Left lung (tissue), 10 donors: ENCODE measurements around the gene IKZF1. TPM values are rescaled to one million over a fixed set of nuclear protein-coding genes. Genes with fewer than 3 reads are reported as not detected.
"Not testable (repeated sequence)": the region's sequence is repeated elsewhere in the genome, so short reads cannot be mapped to it uniquely, and the experiment has no call there.

Experiments used
- ATAC-seq: fragments of 200-7000 bp; cut with Tn5 transposase; one replicate; pipeline ENCODE4 v1.9.1; 2020; ENCODE audit warnings: moderate library complexity
- DNase-seq, 4 donors: peaks; one replicate each; pipeline ENCODE4 v3.0.0-alpha.2; 2013 to 2020
- H3K27ac ChIP-seq, 2 donors: fragments of 200-600 bp; sonication (generic) in 1 of 2; one replicate each; pipeline versions ENCODE4 v1.5.0 to v1.8.0; 2020 to 2021
- H3K27me3 ChIP-seq, 2 donors: fragments of 200-600 bp; sonication (generic) in 1 of 2; one replicate each; pipeline versions ENCODE4 v1.5.0 to v1.8.0; 2020 to 2021
- H3K36me3 ChIP-seq, 2 donors: fragments of 200-600 bp; sonication (generic) in 1 of 2; one replicate each; pipeline versions ENCODE4 v1.5.0 to v1.8.0; 2020 to 2021
- H3K4me1 ChIP-seq, 2 donors: fragments of 200-600 bp; one replicate each; pipeline ENCODE4 v1.8.0; 2021
- H3K4me3 ChIP-seq, 2 donors: fragments of 200-600 bp; sonication (generic) in 1 of 2; one replicate each; pipeline versions ENCODE4 v1.5.0 to v1.8.0; 2020 to 2021; ENCODE audit warnings: mild to moderate bottlenecking in 1 of 2
- H3K9me3 ChIP-seq, 2 donors: fragments of 200-600 bp; sonication (generic) in 1 of 2; one replicate each; pipeline versions ENCODE4 v1.5.0 to v1.8.0; 2020 to 2021
- intact Hi-C, 2 donors: fragments of 100-400 bp; cut with DNase I; formaldehyde crosslinking; loops; one replicate each; pipeline versions ENCODE4 v1.11.2 to v1.14.2; 2022
- polyA plus RNA-seq, 6 donors: library from polyadenylated mRNA; unstranded; fragments of 120-200 nt; gene quantifications; one replicate each; pipeline ENCODE4 v1.2.1, GENCODE V29; 2013; ENCODE audit not compliant: insufficient read length in 6 of 6
- total RNA-seq, 2 donors: library from RNA; stranded (reverse); fragmentation: NEBNext Ultra II Directional; extraction: Animal tissue kit (Norgen Biotek cat#: 25700); gene quantifications; one replicate each; pipeline ENCODE4 v1.2.1, GENCODE V29; 2021
- TF ChIP-seq, protein P1 (sequence below), 2 donors: fragments of 200-600 bp; sonication (generic) in 1 of 2; IDR thresholded peaks; one replicate each; pipeline versions ENCODE4 v1.5.0 to v1.8.0; 2021; ENCODE audit warnings: antibody characterized with exemption in 2 of 2
- donor health status: DM: no; HTN: yes; CAD: no.
- donor health status: DM: no; HTN: no; CAD: no.

Gene IKZF1
- total and polyA plus RNA-seq, 8 donors, result 1.9 to 50.2 (median 2.3) TPM

GRCh38 chr7:50334341-50334994 lies 30.0 kb downstream of the IKZF1 start:
- no peak for DNase-seq
- H3K27ac ChIP-seq, result peak overlapping the region in 1 of 2 donors; percentile 11
- H3K27me3 ChIP-seq, result no peaks in the 10 kb centered on the region
- peaks cover 0 to 89% of the 10 kb centered on the region in 2 donors for H3K4me1 ChIP-seq
- TF ChIP-seq, protein P1, sequence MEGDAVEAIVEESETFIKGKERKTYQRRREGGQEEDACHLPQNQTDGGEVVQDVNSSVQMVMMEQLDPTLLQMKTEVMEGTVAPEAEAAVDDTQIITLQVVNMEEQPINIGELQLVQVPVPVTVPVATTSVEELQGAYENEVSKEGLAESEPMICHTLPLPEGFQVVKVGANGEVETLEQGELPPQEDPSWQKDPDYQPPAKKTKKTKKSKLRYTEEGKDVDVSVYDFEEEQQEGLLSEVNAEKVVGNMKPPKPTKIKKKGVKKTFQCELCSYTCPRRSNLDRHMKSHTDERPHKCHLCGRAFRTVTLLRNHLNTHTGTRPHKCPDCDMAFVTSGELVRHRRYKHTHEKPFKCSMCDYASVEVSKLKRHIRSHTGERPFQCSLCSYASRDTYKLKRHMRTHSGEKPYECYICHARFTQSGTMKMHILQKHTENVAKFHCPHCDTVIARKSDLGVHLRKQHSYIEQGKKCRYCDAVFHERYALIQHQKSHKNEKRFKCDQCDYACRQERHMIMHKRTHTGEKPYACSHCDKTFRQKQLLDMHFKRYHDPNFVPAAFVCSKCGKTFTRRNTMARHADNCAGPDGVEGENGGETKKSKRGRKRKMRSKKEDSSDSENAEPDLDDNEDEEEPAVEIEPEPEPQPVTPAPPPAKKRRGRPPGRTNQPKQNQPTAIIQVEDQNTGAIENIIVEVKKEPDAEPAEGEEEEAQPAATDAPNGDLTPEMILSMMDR (IDR thresholded peaks at IDR 0.05), result no peak
- no peaks in the 10 kb centered on the region for H3K9me3 ChIP-seq
- H3K36me3 ChIP-seq, result no peaks in the 10 kb centered on the region
- H3K4me3 ChIP-seq, result no peak overlapping the region
- intact Hi-C loops, result no loop called here
- ATAC-seq, result no peak

DNA sequence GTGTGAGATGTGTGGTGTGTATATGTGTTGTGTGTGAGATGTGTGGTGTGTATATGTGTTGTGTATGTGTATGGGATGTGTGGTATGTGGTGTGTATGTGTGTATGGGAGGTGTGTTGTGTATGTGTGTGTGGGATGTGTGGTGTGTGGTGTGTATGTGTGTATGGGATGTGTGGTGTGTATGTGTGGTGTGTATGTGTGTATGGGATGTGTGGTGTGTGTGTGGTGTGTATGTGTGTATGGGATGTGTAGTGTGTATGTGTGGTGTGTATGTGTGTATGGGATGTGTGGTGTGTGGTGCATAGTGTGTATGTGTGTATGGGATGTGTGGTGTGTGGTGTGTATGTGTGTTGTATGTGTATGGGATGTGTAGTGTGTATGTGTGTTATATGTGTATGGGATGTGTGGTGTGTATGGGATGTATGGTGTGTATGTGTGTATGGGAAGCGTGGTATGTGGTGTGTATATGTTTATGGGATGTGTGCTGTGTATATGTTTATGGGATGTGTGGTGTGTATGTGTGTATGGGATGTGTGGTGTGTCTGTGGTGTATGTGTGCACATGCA lies 30.8 kb downstream of the IKZF1 start:
- no peak overlapping the region for H3K4me3 ChIP-seq
- ATAC-seq (no peak), DNase-seq (no peak)
- peaks cover 0 to 89% of the 10 kb centered on the region in 2 donors for H3K4me1 ChIP-seq
- H3K27me3 ChIP-seq, result no peaks in the 10 kb centered on the region
- H3K36me3 ChIP-seq, result no peaks in the 10 kb centered on the region
- peak overlapping the region in 1 of 2 donors; percentile 81 for H3K27ac ChIP-seq
- TF ChIP-seq, protein P1 (IDR thresholded peaks at IDR 0.05), result no peak
- intact Hi-C loops, result no loop called here
- no peaks in the 10 kb centered on the region for H3K9me3 ChIP-seq

GRCh38 chr7:50335795-50336754 lies 31.6 kb downstream of the IKZF1 start:
- peak in 1 of 4 donors; percentile 84 for DNase-seq
- intact Hi-C loops, result no loop called here
- no peaks in the 10 kb centered on the region for H3K9me3 ChIP-seq
- H3K27ac ChIP-seq, result peak overlapping the region in 1 of 2 donors; percentile 81
- peaks cover 0 to 89% of the 10 kb centered on the region in 2 donors for H3K4me1 ChIP-seq
- no peaks in the 10 kb centered on the region for H3K36me3 ChIP-seq
- TF ChIP-seq, protein P1 (IDR thresholded peaks at IDR 0.05), result no peak
- ATAC-seq, result no peak
- H3K27me3 ChIP-seq, result no peaks in the 10 kb centered on the region
- no peak overlapping the region for H3K4me3 ChIP-seq

DNA sequence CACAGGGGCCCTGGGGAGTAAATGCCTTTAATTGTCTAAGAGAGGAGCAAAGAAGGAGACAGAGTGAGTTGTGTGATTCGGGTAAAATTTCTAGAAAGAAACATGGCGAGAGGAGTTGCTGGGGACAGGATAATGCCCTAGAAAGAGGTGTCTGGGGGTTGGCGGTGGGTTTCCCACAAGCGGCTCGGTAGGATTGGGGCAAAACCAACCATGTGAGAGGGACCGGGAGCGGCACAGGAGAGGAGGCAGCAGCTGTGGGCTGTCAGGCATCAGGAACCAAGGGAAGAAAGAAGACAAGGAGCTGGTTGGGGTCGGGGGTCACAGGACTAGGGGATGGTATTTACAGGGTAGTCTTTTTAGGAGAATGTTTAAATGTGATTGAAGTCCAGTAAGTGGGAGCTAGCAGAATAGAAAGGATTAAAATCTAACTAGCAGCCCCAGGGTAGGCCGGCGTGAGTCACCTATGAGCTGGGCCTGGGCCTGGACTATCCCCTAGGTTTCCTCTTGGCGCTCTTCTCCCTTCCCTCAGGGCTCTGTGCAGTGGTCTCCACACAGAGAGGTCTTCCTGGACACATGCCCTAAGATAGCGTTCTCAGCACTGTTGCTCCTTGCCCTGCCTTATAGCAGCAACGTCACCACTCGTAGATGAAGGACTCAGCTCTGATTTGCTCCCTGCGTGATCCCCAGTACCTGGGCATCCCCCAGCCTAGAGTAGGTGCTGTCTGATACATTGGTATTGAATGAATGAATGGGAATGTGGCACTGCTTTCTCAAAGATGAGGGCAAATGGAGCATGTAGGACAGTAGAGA lies 32.6 kb downstream of the IKZF1 start:
- peak overlapping the region in 1 of 2 donors; percentile 81 for H3K27ac ChIP-seq
- ATAC-seq, result no peak

GRCh38 chr7:50339472-50339871 lies 35.0 kb downstream of the IKZF1 start:
- peaks cover 0 to 74% of the 10 kb centered on the region in 2 donors for H3K4me1 ChIP-seq
- H3K36me3 ChIP-seq, H3K9me3 ChIP-seq, intact Hi-C loops, H3K27me3 ChIP-seq, H3K4me3 ChIP-seq, DNase-seq, ATAC-seq: not testable (repeated sequence)
- peak overlapping the region in 1 of 2 donors; percentile 64 for H3K27ac ChIP-seq

More for the DNA sequence above, 32.6 kb downstream of the IKZF1 start:
- intact Hi-C loops, result no loop called here
- Histone ChIP-seq H3K4me1 (peaks cover 0 to 85% of the 10 kb centered on the region in 2 donors), H3K4me3 (no peak overlapping the region), H3K9me3 (no peaks in the 10 kb centered on the region), H3K36me3 (no peaks in the 10 kb centered on the region), H3K27me3 (no peaks in the 10 kb centered on the region)
- TF ChIP-seq, protein P1 (IDR thresholded peaks at IDR 0.05), result no peak
- DNase-seq, result no peak
